ENCODE data around the gene IRAK3. TPM values are rescaled to one million over a fixed set of nuclear protein-coding genes. Genes with fewer than 3 reads are reported as not detected.
"Not testable (repeated sequence)": the region's sequence is repeated elsewhere in the genome, so short reads cannot be mapped to it uniquely, and the experiment has no call there.

The IRAK3 gene
- total RNA-seq, 4 donors from 2014 or later, result 7.8 to 18.7 (median 14.8) TPM

- no peak for TF ChIP-seq CTCF (IDR thresholded peaks at IDR 0.05)
- TF ChIP-seq EP300 (IDR thresholded peaks at IDR 0.05), result no peak
- no peak for TF ChIP-seq POLR2A (IDR thresholded peaks at IDR 0.05)
- TF ChIP-seq POLR2AphosphoS5 (IDR thresholded peaks at IDR 0.05), result no peak
- Histone ChIP-seq H3K4me3 (no peak overlapping the region), H3K4me1 (no peaks in the 10 kb centered on the region), H3K36me3 (no peaks in the 10 kb centered on the region), H3K27ac (no peak overlapping the region), H3K9me3 (no peaks in the 10 kb centered on the region), H3K27me3 (peaks cover 2% of the 10 kb centered on the region)
- WGBS, 2 donors (ENCODE audit: low coverage in 1 of 2), result 17 to 64% methylated on average over 1 of the region's 1 CpG
- ATAC-seq, result peak; percentile 50
These were observed 12.7 kb upstream of the IRAK3 start for GRCh38 chr12:66176105-66176900.

- H3K27ac ChIP-seq, result no peak overlapping the region
- WGBS, 2 donors (ENCODE audit: low coverage in 1 of 2), result 53 to 57% methylated on average over 1 to 3 of the region's 3 CpGs
- peaks cover 60% of the 10 kb centered on the region for H3K27me3 ChIP-seq
- no peak overlapping the region for H3K4me3 ChIP-seq
- TF ChIP-seq CTCF (IDR thresholded peaks at IDR 0.05) (no peak), POLR2AphosphoS5 (IDR thresholded peaks at IDR 0.05) (no peak), POLR2A (IDR thresholded peaks at IDR 0.05) (no peak), EP300 (IDR thresholded peaks at IDR 0.05) (no peak)
- no peak for ATAC-seq
- no peaks in the 10 kb centered on the region for H3K4me1 ChIP-seq
- H3K36me3 ChIP-seq, result no peaks in the 10 kb centered on the region
- H3K9me3 ChIP-seq, result peaks cover 0 to 3% (median 0%) of the 10 kb centered on the region in 3 donors
These were observed 6.1 kb upstream of the IRAK3 start for GRCh38 chr12:66182956-66183355.

GRCh38 chr12:66184822-66185221, 4.2 kb upstream of the IRAK3 start:
- H3K9me3 ChIP-seq, H3K36me3 ChIP-seq, H3K27ac ChIP-seq, ATAC-seq, H3K4me3 ChIP-seq: not testable (repeated sequence)
- WGBS, 2 donors (ENCODE audit: low coverage in 1 of 2), result 80 to 100% methylated on average over 1 to 3 of the region's 3 CpGs
- peaks cover 78% of the 10 kb centered on the region for H3K27me3 ChIP-seq
- H3K4me1 ChIP-seq, result peaks cover 0 to 13% (median 5%) of the 10 kb centered on the region in 3 donors

GRCh38 chr12:66187036-66187435, 2.0 kb upstream of the IRAK3 start:
- Histone ChIP-seq H3K4me1 (peaks cover 0 to 13% (median 5%) of the 10 kb centered on the region in 3 donors), H3K9me3 (peaks cover 0 to 3% (median 0%) of the 10 kb centered on the region in 3 donors), H3K36me3 (no peaks in the 10 kb centered on the region), H3K27me3 (peaks cover 70% of the 10 kb centered on the region), H3K27ac (peak overlapping the region in 2 of 4 donors; percentile 12 to 33), H3K4me3 (no peak overlapping the region)
- 91% methylated on average over 1 of the region's 2 CpGs; no CpG with 5 or more reads in 1 of the 2 donors for WGBS, 2 donors (ENCODE audit: low coverage in 1 of 2)
- no peak for TF ChIP-seq POLR2A (IDR thresholded peaks at IDR 0.05)
- ATAC-seq, result no peak

- Histone ChIP-seq H3K36me3 (no peaks in the 10 kb centered on the region), H3K4me1 (peaks cover 0 to 13% (median 5%) of the 10 kb centered on the region in 3 donors), H3K27ac (peak overlapping the region in 1 of 4 donors; percentile 12), H3K4me3 (no peak overlapping the region), H3K9me3 (peaks cover 0 to 3% (median 0%) of the 10 kb centered on the region in 3 donors), H3K27me3 (peaks cover 62% of the 10 kb centered on the region)
- 85 to 86% methylated on average over 4 of the region's 4 CpGs for WGBS, 2 donors (ENCODE audit: low coverage in 1 of 2)
- no peak for ATAC-seq
- TF ChIP-seq POLR2A (IDR thresholded peaks at IDR 0.05) (no peak), EP300 (IDR thresholded peaks at IDR 0.05) (no peak), POLR2AphosphoS5 (IDR thresholded peaks at IDR 0.05) (no peak), CTCF (IDR thresholded peaks at IDR 0.05) (no peak)
These were observed 1.2 kb upstream of the IRAK3 start for GRCh38 chr12:66187821-66188220.

- Histone ChIP-seq H3K27me3 (peaks cover 46% of the 10 kb centered on the region), H3K27ac (peak overlapping the region; percentile 65 to 89 (median 86)), H3K36me3 (no peaks in the 10 kb centered on the region), H3K4me1 (peaks cover 0 to 13% (median 5%) of the 10 kb centered on the region in 3 donors), H3K4me3 (peak overlapping the region; percentile 47 to 61), H3K9me3 (peaks cover 0 to 3% (median 0%) of the 10 kb centered on the region in 3 donors)
- ATAC-seq, result peak; percentile 48
- WGBS, 2 donors (ENCODE audit: low coverage in 1 of 2), result 40 to 52% methylated on average over 1 to 5 of the region's 18 CpGs
- no peak for TF ChIP-seq CTCF (IDR thresholded peaks at IDR 0.05)
These were observed 451 bp downstream of the IRAK3 start for GRCh38 chr12:66189486-66189843.

Data from gastroesophageal sphincter (tissue), 4 donors.